HEK293 (cell line): ENCODE measurements around the gene LIPE.

ENCODE experiments used
- BCL11A ChIP-seq: fragments of 450-650 bp; formaldehyde crosslinking; IDR thresholded peaks from 2 replicates; pipeline ENCODE4 v1.5.1; 2016; ENCODE audit warnings: low read depth, missing biosample characterization, missing genetic modification characterization
- EGR2 ChIP-seq: fragments of 450-650 bp; formaldehyde crosslinking; IDR thresholded peaks from 2 replicates; pipeline ENCODE4 v1.5.1; 2016; ENCODE audit warnings: low read depth, missing biosample characterization, missing genetic modification characterization
- HOXA7 ChIP-seq: sonication (generic); formaldehyde crosslinking; IDR thresholded peaks from 2 replicates; pipeline ENCODE4 v1.8.1; 2022; ENCODE audit warnings: missing genetic modification reagents, borderline replicate concordance
- IKZF3 ChIP-seq: fragments of 450-650 bp; IDR thresholded peaks from 2 replicates; pipeline ENCODE4 v1.5.0; 2018; ENCODE audit warnings: missing biosample characterization, mild to moderate bottlenecking, missing genetic modification characterization, moderate library complexity
- SCRT2 ChIP-seq: fragments of 450-650 bp; formaldehyde crosslinking; IDR thresholded peaks from 2 replicates; pipeline ENCODE4 v1.5.1; 2016; ENCODE audit warnings: missing biosample characterization, missing genetic modification characterization
- WT1 ChIP-seq: fragments of 450-650 bp; formaldehyde crosslinking; IDR thresholded peaks from 2 replicates; pipeline ENCODE4 v1.5.1; 2016; ENCODE audit warnings: missing biosample characterization, missing genetic modification characterization
- ZEB2 ChIP-seq: fragments of 450-650 bp; formaldehyde crosslinking; IDR thresholded peaks from 2 replicates; pipeline ENCODE4 v1.5.1; 2016; ENCODE audit warnings: missing biosample characterization, missing genetic modification characterization
- ZIC2 ChIP-seq: fragments of 450-650 bp; formaldehyde crosslinking; IDR thresholded peaks from 2 replicates; pipeline ENCODE4 v1.5.1; 2016; ENCODE audit warnings: missing biosample characterization, missing genetic modification characterization
- ZNF10 ChIP-seq: fragments of 450-650 bp; formaldehyde crosslinking; IDR thresholded peaks from 2 replicates; pipeline ENCODE4 v1.5.1; 2017; ENCODE audit warnings: missing biosample characterization, missing genetic modification characterization
- ZNF174 ChIP-seq: fragments of 450-650 bp; formaldehyde crosslinking; IDR thresholded peaks from 2 replicates; pipeline ENCODE4 v1.5.0; 2017; ENCODE audit warnings: missing biosample characterization, mild to moderate bottlenecking, missing genetic modification characterization
- ZNF335 ChIP-seq: fragments of 450-650 bp; formaldehyde crosslinking; conservative IDR thresholded peaks from 2 replicates; pipeline ENCODE4 v1.5.1; 2016; ENCODE audit warnings: missing biosample characterization, missing genetic modification characterization
- ZNF354C ChIP-seq: fragments of 450-650 bp; formaldehyde crosslinking; IDR thresholded peaks from 2 replicates; pipeline ENCODE4 v1.5.1; 2016; ENCODE audit warnings: missing biosample characterization, missing genetic modification characterization, low read depth, borderline replicate concordance
- ZNF394 ChIP-seq: fragments of 450-650 bp; formaldehyde crosslinking; IDR thresholded peaks from 2 replicates; pipeline ENCODE4 v1.5.1; 2016; ENCODE audit warnings: missing biosample characterization, missing genetic modification characterization, mild to moderate bottlenecking, moderate library complexity, borderline replicate concordance
- ZNF521 ChIP-seq: fragments of 450-650 bp; formaldehyde crosslinking; IDR thresholded peaks from 2 replicates; pipeline ENCODE4 v1.5.1; 2017; ENCODE audit warnings: missing biosample characterization, mild to moderate bottlenecking, missing genetic modification characterization
- ZNF544 ChIP-seq: fragments of 450-650 bp; formaldehyde crosslinking; IDR thresholded peaks from 2 replicates; pipeline ENCODE4 v1.5.0; 2017; ENCODE audit warnings: missing biosample characterization, missing genetic modification characterization
- ZNF555 ChIP-seq: fragments of 450-650 bp; formaldehyde crosslinking; conservative IDR thresholded peaks from 2 replicates; pipeline ENCODE4 v1.5.1; 2017; ENCODE audit warnings: missing biosample characterization, mild to moderate bottlenecking, missing genetic modification characterization, inconsistent platforms
- ZNF621 ChIP-seq: fragments of 450-650 bp; formaldehyde crosslinking; IDR thresholded peaks from 2 replicates; pipeline ENCODE4 v1.5.1; 2017; ENCODE audit warnings: missing biosample characterization, missing genetic modification characterization
- ZNF623 ChIP-seq: fragments of 450-650 bp; formaldehyde crosslinking; IDR thresholded peaks from 2 replicates; pipeline ENCODE4 v1.5.1; 2016; ENCODE audit warnings: missing biosample characterization, missing genetic modification characterization
- ZNF624 ChIP-seq: fragments of 450-650 bp; formaldehyde crosslinking; IDR thresholded peaks from 2 replicates; pipeline ENCODE4 v1.5.1; 2017; ENCODE audit warnings: missing biosample characterization, missing genetic modification characterization
- ZNF626 ChIP-seq: fragments of 450-650 bp; sonication (Bioruptor Pico); formaldehyde crosslinking; IDR thresholded peaks from 2 replicates; pipeline ENCODE4 v1.5.1; 2018; ENCODE audit warnings: missing biosample characterization, missing genetic modification characterization, inconsistent platforms
- ZNF660 ChIP-seq: fragments of 450-650 bp; IDR thresholded peaks from 2 replicates; pipeline ENCODE4 v1.5.1; 2018; ENCODE audit warnings: missing biosample characterization, mild to moderate bottlenecking, missing genetic modification characterization
- ZNF670 ChIP-seq: fragments of 450-650 bp; formaldehyde crosslinking; IDR thresholded peaks from 2 replicates; pipeline ENCODE4 v1.5.1; 2016; ENCODE audit warnings: missing biosample characterization, missing genetic modification characterization, low read depth
- ZNF701 ChIP-seq: fragments of 450-650 bp; formaldehyde crosslinking; IDR thresholded peaks from 2 replicates; pipeline ENCODE4 v1.5.1; 2016; ENCODE audit warnings: missing biosample characterization, missing genetic modification characterization
- ZNF776 ChIP-seq: fragments of 450-650 bp; formaldehyde crosslinking; IDR thresholded peaks from 2 replicates; pipeline ENCODE4 v1.5.0; 2017; ENCODE audit warnings: missing biosample characterization, missing genetic modification characterization, borderline replicate concordance
- ZXDB ChIP-seq: fragments of 450-650 bp; formaldehyde crosslinking; IDR thresholded peaks from 2 replicates; pipeline ENCODE4 v1.5.1; 2016; ENCODE audit warnings: missing biosample characterization, missing genetic modification characterization
- TF ChIP-seq, protein P1 (sequence below): fragments of 450-650 bp; formaldehyde crosslinking; IDR thresholded peaks from 2 replicates; pipeline ENCODE4 v1.5.1; 2016; ENCODE audit warnings: missing biosample characterization, missing genetic modification characterization
- TF ChIP-seq, protein P2 (sequence below): fragments of 450-650 bp; formaldehyde crosslinking; IDR thresholded peaks from 2 replicates; pipeline ENCODE4 v1.5.1; 2016; ENCODE audit warnings: missing biosample characterization, missing genetic modification characterization
- TF ChIP-seq, protein P3 (sequence below): fragments of 450-650 bp; formaldehyde crosslinking; IDR thresholded peaks from 2 replicates; pipeline ENCODE4 v1.5.1; 2016; ENCODE audit warnings: missing biosample characterization, missing genetic modification characterization
- TF ChIP-seq, protein P4 (sequence below): fragments of 450-650 bp; formaldehyde crosslinking; IDR thresholded peaks from 2 replicates; pipeline ENCODE4 v1.5.1; 2017; ENCODE audit warnings: missing biosample characterization, missing genetic modification characterization
- TF ChIP-seq, protein P5 (sequence below): fragments of 450-650 bp; formaldehyde crosslinking; IDR thresholded peaks from 2 replicates; pipeline ENCODE4 v1.5.1; 2016; ENCODE audit warnings: missing biosample characterization, missing genetic modification characterization

Gene LIPE

DNA sequence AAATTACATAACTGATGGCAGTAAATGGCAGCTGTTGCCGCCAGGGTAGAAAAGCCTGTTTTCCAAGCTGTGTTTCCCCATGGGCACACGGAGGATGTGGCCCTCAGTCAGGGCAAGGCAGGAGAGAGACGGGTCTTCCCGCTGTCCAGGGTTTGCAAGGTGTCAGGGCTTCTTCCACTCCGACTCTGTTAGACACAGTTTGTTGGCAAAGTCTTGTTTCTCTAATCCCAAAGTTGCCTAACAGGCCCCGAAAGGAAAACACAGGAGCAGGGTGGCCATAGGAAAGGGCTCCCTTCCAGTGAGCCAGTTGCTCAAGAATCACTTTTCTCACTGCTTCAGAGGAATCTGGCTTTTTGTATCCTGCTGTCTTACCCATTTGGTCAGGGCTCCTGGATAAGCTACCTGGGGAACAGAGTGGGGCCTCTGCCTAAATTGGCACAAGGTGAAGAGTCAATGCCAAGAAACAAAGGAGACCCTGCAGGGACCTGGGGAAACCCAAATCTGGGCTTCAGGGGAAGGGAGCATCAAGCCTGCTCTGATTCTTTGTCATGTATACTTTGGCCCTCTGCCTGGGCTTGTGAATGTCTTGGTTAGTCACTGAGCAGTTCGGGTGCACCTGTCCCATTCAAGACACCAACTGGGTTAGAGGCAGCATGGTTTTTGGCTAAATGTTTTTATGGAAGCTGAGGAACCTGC is 44.5 kb upstream of the LIPE start (continued):
- TF ChIP-seq BCL11A (tag by site-specific recombination) (no peak), ZNF10 (peak; percentile 25; the same call in 1 of the 2 replicates), SCRT2 (tag by site-specific recombination) (no peak), ZNF335 (tag by site-specific recombination) (no peak), ZIC2 (no peak), ZNF555 (no peak), ZNF626 (no peak), ZNF174 (no peak), ZNF670 (tag by site-specific recombination) (no peak), ZEB2 (no peak), ZNF621 (no peak), ZXDB (tag by site-specific recombination) (peak; percentile 33; the same call in 1 of the 2 replicates), ZNF354C (tag by site-specific recombination) (no peak), ZNF521 (tag by site-specific recombination) (no peak), ZNF624 (tag by site-specific recombination) (no peak), ZNF623 (tag by site-specific recombination) (no peak), HOXA7 (no peak), ZNF394 (no peak), ZNF701 (no peak), ZNF544 (tag by site-specific recombination) (no peak), WT1 (tag by site-specific recombination) (no peak), ZNF776 (tag by site-specific recombination) (no peak), IKZF3 (tag by site-specific recombination) (no peak), EGR2 (no peak), ZNF660 (no peak)
- TF ChIP-seq, protein P1, sequence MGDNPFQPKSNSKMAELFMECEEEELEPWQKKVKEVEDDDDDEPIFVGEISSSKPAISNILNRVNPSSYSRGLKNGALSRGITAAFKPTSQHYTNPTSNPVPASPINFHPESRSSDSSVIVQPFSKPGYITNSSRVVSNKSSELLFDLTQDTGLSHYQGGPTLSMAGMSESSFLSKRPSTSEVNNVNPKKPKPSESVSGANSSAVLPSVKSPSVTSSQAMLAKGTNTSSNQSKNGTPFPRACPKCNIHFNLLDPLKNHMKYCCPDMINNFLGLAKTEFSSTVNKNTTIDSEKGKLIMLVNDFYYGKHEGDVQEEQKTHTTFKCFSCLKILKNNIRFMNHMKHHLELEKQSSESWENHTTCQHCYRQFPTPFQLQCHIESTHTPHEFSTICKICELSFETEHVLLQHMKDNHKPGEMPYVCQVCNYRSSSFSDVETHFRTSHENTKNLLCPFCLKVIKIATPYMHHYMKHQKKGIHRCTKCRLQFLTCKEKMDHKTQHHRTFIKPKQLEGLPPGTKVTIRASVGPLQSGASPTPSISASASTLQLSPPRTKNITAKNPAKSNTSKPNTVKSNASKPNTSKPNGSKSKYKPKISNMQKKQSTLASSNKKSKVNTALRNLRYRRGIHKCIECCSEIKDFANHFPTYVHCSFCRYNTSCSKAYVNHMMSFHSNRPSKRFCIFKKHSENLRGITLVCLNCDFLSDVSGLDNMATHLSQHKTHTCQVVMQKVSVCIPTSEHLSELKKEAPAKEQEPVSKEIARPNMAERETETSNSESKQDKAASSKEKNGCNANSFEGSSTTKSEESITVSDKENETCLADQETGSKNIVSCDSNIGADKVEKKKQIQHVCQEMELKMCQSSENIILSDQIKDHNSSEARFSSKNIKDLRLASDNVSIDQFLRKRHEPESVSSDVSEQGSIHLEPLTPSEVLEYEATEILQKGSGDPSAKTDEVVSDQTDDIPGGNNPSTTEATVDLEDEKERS (tag by site-specific recombination), result no peak
- TF ChIP-seq, protein P2, sequence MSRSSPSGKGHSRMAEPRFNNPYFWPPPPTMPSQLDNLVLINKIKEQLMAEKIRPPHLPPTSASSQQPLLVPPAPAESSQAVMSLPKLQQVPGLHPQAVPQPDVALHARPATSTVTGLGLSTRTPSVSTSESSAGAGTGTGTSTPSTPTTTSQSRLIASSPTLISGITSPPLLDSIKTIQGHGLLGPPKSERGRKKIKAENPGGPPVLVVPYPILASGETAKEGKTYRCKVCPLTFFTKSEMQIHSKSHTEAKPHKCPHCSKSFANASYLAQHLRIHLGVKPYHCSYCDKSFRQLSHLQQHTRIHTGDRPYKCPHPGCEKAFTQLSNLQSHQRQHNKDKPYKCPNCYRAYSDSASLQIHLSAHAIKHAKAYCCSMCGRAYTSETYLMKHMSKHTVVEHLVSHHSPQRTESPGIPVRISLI, result no peak
- TF ChIP-seq, protein P3, sequence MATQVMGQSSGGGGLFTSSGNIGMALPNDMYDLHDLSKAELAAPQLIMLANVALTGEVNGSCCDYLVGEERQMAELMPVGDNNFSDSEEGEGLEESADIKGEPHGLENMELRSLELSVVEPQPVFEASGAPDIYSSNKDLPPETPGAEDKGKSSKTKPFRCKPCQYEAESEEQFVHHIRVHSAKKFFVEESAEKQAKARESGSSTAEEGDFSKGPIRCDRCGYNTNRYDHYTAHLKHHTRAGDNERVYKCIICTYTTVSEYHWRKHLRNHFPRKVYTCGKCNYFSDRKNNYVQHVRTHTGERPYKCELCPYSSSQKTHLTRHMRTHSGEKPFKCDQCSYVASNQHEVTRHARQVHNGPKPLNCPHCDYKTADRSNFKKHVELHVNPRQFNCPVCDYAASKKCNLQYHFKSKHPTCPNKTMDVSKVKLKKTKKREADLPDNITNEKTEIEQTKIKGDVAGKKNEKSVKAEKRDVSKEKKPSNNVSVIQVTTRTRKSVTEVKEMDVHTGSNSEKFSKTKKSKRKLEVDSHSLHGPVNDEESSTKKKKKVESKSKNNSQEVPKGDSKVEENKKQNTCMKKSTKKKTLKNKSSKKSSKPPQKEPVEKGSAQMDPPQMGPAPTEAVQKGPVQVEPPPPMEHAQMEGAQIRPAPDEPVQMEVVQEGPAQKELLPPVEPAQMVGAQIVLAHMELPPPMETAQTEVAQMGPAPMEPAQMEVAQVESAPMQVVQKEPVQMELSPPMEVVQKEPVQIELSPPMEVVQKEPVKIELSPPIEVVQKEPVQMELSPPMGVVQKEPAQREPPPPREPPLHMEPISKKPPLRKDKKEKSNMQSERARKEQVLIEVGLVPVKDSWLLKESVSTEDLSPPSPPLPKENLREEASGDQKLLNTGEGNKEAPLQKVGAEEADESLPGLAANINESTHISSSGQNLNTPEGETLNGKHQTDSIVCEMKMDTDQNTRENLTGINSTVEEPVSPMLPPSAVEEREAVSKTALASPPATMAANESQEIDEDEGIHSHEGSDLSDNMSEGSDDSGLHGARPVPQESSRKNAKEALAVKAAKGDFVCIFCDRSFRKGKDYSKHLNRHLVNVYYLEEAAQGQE (tag by site-specific recombination), result no peak
- TF ChIP-seq, protein P4, sequence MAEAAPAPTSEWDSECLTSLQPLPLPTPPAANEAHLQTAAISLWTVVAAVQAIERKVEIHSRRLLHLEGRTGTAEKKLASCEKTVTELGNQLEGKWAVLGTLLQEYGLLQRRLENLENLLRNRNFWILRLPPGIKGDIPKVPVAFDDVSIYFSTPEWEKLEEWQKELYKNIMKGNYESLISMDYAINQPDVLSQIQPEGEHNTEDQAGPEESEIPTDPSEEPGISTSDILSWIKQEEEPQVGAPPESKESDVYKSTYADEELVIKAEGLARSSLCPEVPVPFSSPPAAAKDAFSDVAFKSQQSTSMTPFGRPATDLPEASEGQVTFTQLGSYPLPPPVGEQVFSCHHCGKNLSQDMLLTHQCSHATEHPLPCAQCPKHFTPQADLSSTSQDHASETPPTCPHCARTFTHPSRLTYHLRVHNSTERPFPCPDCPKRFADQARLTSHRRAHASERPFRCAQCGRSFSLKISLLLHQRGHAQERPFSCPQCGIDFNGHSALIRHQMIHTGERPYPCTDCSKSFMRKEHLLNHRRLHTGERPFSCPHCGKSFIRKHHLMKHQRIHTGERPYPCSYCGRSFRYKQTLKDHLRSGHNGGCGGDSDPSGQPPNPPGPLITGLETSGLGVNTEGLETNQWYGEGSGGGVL (tag by site-specific recombination), result no peak
- TF ChIP-seq, protein P5, sequence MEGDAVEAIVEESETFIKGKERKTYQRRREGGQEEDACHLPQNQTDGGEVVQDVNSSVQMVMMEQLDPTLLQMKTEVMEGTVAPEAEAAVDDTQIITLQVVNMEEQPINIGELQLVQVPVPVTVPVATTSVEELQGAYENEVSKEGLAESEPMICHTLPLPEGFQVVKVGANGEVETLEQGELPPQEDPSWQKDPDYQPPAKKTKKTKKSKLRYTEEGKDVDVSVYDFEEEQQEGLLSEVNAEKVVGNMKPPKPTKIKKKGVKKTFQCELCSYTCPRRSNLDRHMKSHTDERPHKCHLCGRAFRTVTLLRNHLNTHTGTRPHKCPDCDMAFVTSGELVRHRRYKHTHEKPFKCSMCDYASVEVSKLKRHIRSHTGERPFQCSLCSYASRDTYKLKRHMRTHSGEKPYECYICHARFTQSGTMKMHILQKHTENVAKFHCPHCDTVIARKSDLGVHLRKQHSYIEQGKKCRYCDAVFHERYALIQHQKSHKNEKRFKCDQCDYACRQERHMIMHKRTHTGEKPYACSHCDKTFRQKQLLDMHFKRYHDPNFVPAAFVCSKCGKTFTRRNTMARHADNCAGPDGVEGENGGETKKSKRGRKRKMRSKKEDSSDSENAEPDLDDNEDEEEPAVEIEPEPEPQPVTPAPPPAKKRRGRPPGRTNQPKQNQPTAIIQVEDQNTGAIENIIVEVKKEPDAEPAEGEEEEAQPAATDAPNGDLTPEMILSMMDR (tag by site-specific recombination), result no peak
